Activated B cell treated with CpG ODN at 0.5 μM for 24 hours (primary cell): Measurements from ENCODE around the gene TREML2. TPM values are rescaled to one million over a fixed set of nuclear protein-coding genes. Genes with fewer than 3 reads are reported as not detected.

Experiments used
- ATAC-seq: fragments of 200-7000 bp; cut with Tn5 transposase; one replicate; pipeline ENCODE4 v1.10.0; 2021; ENCODE audit warnings: low read depth, mild to moderate bottlenecking, moderate library complexity
- CTCF ChIA-PET: fragments of 350-600 bp; sonication (Branson Sonifier 250); formaldehyde crosslinking; loops from one replicate; lab custom pipeline; 2021; ENCODE audit warnings: antibody characterized with exemption; lab: Charles Lee
- POLR2A ChIA-PET: fragments of 350-600 bp; sonication (Branson Sonifier 250); formaldehyde crosslinking; loops from one replicate; lab custom pipeline; 2021; ENCODE audit warnings: antibody characterized with exemption; lab: Charles Lee
- DNase-seq: peaks from one replicate; pipeline ENCODE4 v3.0.0; 2022
- H3K27ac Mint-ChIP-seq: one replicate; pipeline ENCODE4 v1.8.0; 2020; ENCODE audit warnings: mixed read lengths
- H3K27me3 Mint-ChIP-seq: one replicate; pipeline ENCODE4 v1.8.0; 2021; ENCODE audit warnings: mixed read lengths
- H3K36me3 Mint-ChIP-seq: one replicate; pipeline ENCODE4 v1.8.0; 2021; ENCODE audit warnings: low read depth, mixed read lengths
- H3K4me1 Mint-ChIP-seq: one replicate; pipeline ENCODE4 v1.8.0; 2021; ENCODE audit warnings: mixed read lengths
- H3K4me3 Mint-ChIP-seq: one replicate; pipeline ENCODE4 v1.8.0; 2020; ENCODE audit warnings: mild to moderate bottlenecking, mixed read lengths
- H3K9me3 Mint-ChIP-seq: one replicate; pipeline ENCODE4 v1.8.0; 2020; ENCODE audit warnings: mixed read lengths
- CTCF ChIP-seq: fragments of 200-600 bp; IDR thresholded peaks from one replicate; pipeline ENCODE4 v1.8.0; 2022; ENCODE audit warnings: antibody characterized with exemption, mild to moderate bottlenecking
- intact Hi-C: fragments of 100-400 bp; cut with micrococcal nuclease; formaldehyde crosslinking; loops from one replicate; pipeline ENCODE4 v1.15.1; 2024
- total RNA-seq: library from RNA; stranded (reverse); gene quantifications from 2 replicates; pipeline ENCODE4 v1.2.3, GENCODE V29; 2022

TREML2 gene
- total RNA-seq, 1 donor from 2014 or later: 10.2 TPM

- no peak overlapping the region for H3K27ac Mint-ChIP-seq
- no peaks in the 10 kb centered on the region for H3K9me3 Mint-ChIP-seq
- peaks cover 5% of the 10 kb centered on the region for H3K4me1 Mint-ChIP-seq
- ChIA-PET CTCF (no interaction called here), POLR2A (no interaction called here)
- DNase-seq (no peak), ATAC-seq (no peak)
- intact Hi-C loops: no loop called here
- H3K4me3 Mint-ChIP-seq: no peak overlapping the region
- H3K36me3 Mint-ChIP-seq: no peaks in the 10 kb centered on the region
- no peak for TF ChIP-seq CTCF
- no peaks in the 10 kb centered on the region for H3K27me3 Mint-ChIP-seq
These were observed 25.9 kb downstream of the TREML2 start for GRCh38 chr6:41175084-41175483.

GRCh38 chr6:41174610-41175009, 26.3 kb downstream of the TREML2 start:
- H3K9me3 Mint-ChIP-seq: no peaks in the 10 kb centered on the region
- no peaks in the 10 kb centered on the region for H3K27me3 Mint-ChIP-seq
- ChIA-PET CTCF (interaction anchor here (0.6 to 1.2 kb wide), 2 partner anchors 16 to 17 kb away, joined by 3 read pairs; no protein-coding TSS in a partner anchor), POLR2A (no interaction called here)
- no peaks in the 10 kb centered on the region for H3K36me3 Mint-ChIP-seq
- ATAC-seq: no peak
- TF ChIP-seq CTCF: no peak
- H3K4me1 Mint-ChIP-seq: peaks cover 5% of the 10 kb centered on the region
- intact Hi-C loops: no loop called here
- DNase-seq: no peak
- H3K27ac Mint-ChIP-seq: no peak overlapping the region
- H3K4me3 Mint-ChIP-seq: no peak overlapping the region

- H3K9me3 Mint-ChIP-seq: no peaks in the 10 kb centered on the region
- H3K4me3 Mint-ChIP-seq: no peak overlapping the region
- intact Hi-C loops: no loop called here
- peaks cover 2% of the 10 kb centered on the region for H3K27me3 Mint-ChIP-seq
- no peaks in the 10 kb centered on the region for H3K36me3 Mint-ChIP-seq
- ChIA-PET CTCF (no interaction called here), POLR2A (no interaction called here)
- TF ChIP-seq CTCF: no peak
- H3K4me1 Mint-ChIP-seq: peaks cover 8% of the 10 kb centered on the region
- no peak overlapping the region for H3K27ac Mint-ChIP-seq
- ATAC-seq: no peak
- DNase-seq: no peak
These were observed 29.0 kb downstream of the TREML2 start for GRCh38 chr6:41171908-41172307.

- H3K27me3 Mint-ChIP-seq: peaks cover 4% of the 10 kb centered on the region
- H3K36me3 Mint-ChIP-seq: no peaks in the 10 kb centered on the region
- TF ChIP-seq CTCF: no peak
- H3K27ac Mint-ChIP-seq: no peak overlapping the region
- H3K4me3 Mint-ChIP-seq: no peak overlapping the region
- H3K4me1 Mint-ChIP-seq: peaks cover 8% of the 10 kb centered on the region
- DNase-seq (no peak), ATAC-seq (no peak)
- intact Hi-C loops: no loop called here
- ChIA-PET CTCF (no interaction called here), POLR2A (no interaction called here)
- no peaks in the 10 kb centered on the region for H3K9me3 Mint-ChIP-seq
These were observed 30.3 kb downstream of the TREML2 start for GRCh38 chr6:41170547-41171160.

GRCh38 chr6:41167173-41167963, 33.6 kb downstream of the TREML2 start:
- Mint-ChIP-seq H3K36me3 (no peaks in the 10 kb centered on the region), H3K4me3 (no peak overlapping the region), H3K27me3 (peaks cover 9% of the 10 kb centered on the region), H3K4me1 (peaks cover 10% of the 10 kb centered on the region), H3K27ac (no peak overlapping the region), H3K9me3 (no peaks in the 10 kb centered on the region)
- TF ChIP-seq CTCF: no peak
- ATAC-seq (no peak), DNase-seq (no peak)
- CTCF ChIA-PET: no interaction called here
- intact Hi-C loops: no loop called here
- POLR2A ChIA-PET: no interaction called here
